Naive thymus-derived CD4-positive, alpha-beta T cell (primary cell): ENCODE data around the gene RAD51B. TPM values are rescaled to one million over a fixed set of nuclear protein-coding genes. Genes with fewer than 3 reads are reported as not detected.

ENCODE experiments used
- ATAC-seq: fragments of 150-1000 bp; cut with Tn5 transposase; 2 replicates; pipeline ENCODE4 v1.10.0; 2021; ENCODE audit warnings: mild to moderate bottlenecking, moderate library complexity
- CTCF ChIA-PET: fragments of 350-600 bp; sonication (Branson Sonifier 250); formaldehyde crosslinking; loops from one replicate; lab custom pipeline; 2021; ENCODE audit warnings: antibody characterized with exemption; lab: Charles Lee
- POLR2A ChIA-PET: fragments of 350-600 bp; sonication (Branson Sonifier 250); formaldehyde crosslinking; loops from one replicate; lab custom pipeline; 2021; ENCODE audit warnings: antibody characterized with exemption, inconsistent platforms; lab: Charles Lee
- DNase-seq, 9 donors: peaks; one replicate each; pipeline versions ENCODE4 v3.0.0 to v3.0.0-alpha.2; 2020 to 2022; ENCODE audit warnings: mixed read lengths in 1 of 9
- H3K27ac ChIP-seq: one replicate; pipeline ENCODE4 v1.7.0; 2013; ENCODE audit warnings: mild to moderate bottlenecking, low read depth, low read length, moderate library complexity
- H3K27me3 ChIP-seq, 2 donors: one replicate each; pipeline ENCODE4 v1.7.0; 2013; ENCODE audit warnings: low read length in 2 of 2, mild to moderate bottlenecking in 2 of 2, moderate library complexity in 2 of 2; ENCODE audit not compliant: control insufficient read depth in 2 of 2, insufficient read depth in 2 of 2
- H3K36me3 ChIP-seq, 3 experiments: 1 replicate in 2 of 3; 2 replicates in 1 of 3; pipeline ENCODE4 v1.7.0; 2013; ENCODE audit warnings: low read length in 3 of 3, mild to moderate bottlenecking in 3 of 3, moderate library complexity in 1 of 3; ENCODE audit not compliant: insufficient read depth in 3 of 3, control insufficient read depth in 2 of 3
- H3K4me1 ChIP-seq, 2 donors: one replicate each; pipeline ENCODE4 v1.7.0; 2013; ENCODE audit warnings: low read length in 2 of 2, mild to moderate bottlenecking in 2 of 2, moderate library complexity in 1 of 2; ENCODE audit not compliant: control insufficient read depth in 2 of 2, insufficient read depth in 2 of 2
- H3K4me3 ChIP-seq: 2 replicates; pipeline ENCODE4 v1.7.0; 2013; ENCODE audit warnings: mild to moderate bottlenecking, low read length
- H3K9me3 ChIP-seq, 3 experiments: 1 replicate in 2 of 3; 2 replicates in 1 of 3; pipeline ENCODE4 v1.7.0; 2013; ENCODE audit warnings: low read length in 3 of 3; ENCODE audit not compliant: control insufficient read depth in 2 of 3
- H3K27ac Mint-ChIP-seq, 9 donors: one replicate each; pipeline ENCODE4 v1.8.0; 2020 to 2022; ENCODE audit warnings: mixed read lengths in 9 of 9, mild to moderate bottlenecking in 8 of 9, moderate library complexity in 5 of 9, inconsistent platforms in 2 of 9
- H3K27me3 Mint-ChIP-seq, 5 donors: one replicate each; pipeline ENCODE4 v1.8.0; 2021 to 2022; ENCODE audit warnings: mixed read lengths in 5 of 5, mild to moderate bottlenecking in 1 of 5
- H3K36me3 Mint-ChIP-seq, 5 donors: one replicate each; pipeline ENCODE4 v1.8.0; 2020 to 2022; ENCODE audit warnings: mixed read lengths in 5 of 5, mild to moderate bottlenecking in 3 of 5, inconsistent platforms in 1 of 5
- H3K4me1 Mint-ChIP-seq, 7 donors: one replicate each; pipeline ENCODE4 v1.8.0; 2020 to 2022; ENCODE audit warnings: mixed read lengths in 7 of 7, mild to moderate bottlenecking in 3 of 7, inconsistent platforms in 1 of 7
- H3K4me3 Mint-ChIP-seq, 10 donors: one replicate each; pipeline ENCODE4 v1.8.0; 2020 to 2022; ENCODE audit warnings: mild to moderate bottlenecking in 10 of 10, mixed read lengths in 10 of 10, moderate library complexity in 6 of 10, inconsistent platforms in 2 of 10
- H3K9me3 Mint-ChIP-seq, 11 donors: one replicate each; pipeline ENCODE4 v1.8.0; 2020 to 2022; ENCODE audit warnings: mixed read lengths in 11 of 11, mild to moderate bottlenecking in 4 of 11, inconsistent platforms in 1 of 11, moderate library complexity in 1 of 11
- intact Hi-C, 2 donors: fragments of 100-400 bp; cut with micrococcal nuclease; formaldehyde crosslinking; loops; one replicate each; pipeline ENCODE4 v1.15.1; 2023
- polyA plus RNA-seq, 2 donors: library from polyadenylated mRNA; unstranded; fragments of 300-500 nt; fragmentation: Illumina TruSeq; gene quantifications; one replicate each; pipeline ENCODE4 v1.2.3, GENCODE V29; 2021
- total RNA-seq, 6 experiments: library from RNA in 5 of 6; stranded (reverse) in 5 of 6; gene quantifications; 1 replicate in 5 of 6; 2 replicates in 1 of 6; pipeline ENCODE4 v1.2.3 and lab custom pipeline; 2021 to 2026

Gene RAD51B
- total and polyA plus RNA-seq, 7 experiments from 2014 or later: 15.0 to 42.2 (median 28.8) TPM

DNA sequence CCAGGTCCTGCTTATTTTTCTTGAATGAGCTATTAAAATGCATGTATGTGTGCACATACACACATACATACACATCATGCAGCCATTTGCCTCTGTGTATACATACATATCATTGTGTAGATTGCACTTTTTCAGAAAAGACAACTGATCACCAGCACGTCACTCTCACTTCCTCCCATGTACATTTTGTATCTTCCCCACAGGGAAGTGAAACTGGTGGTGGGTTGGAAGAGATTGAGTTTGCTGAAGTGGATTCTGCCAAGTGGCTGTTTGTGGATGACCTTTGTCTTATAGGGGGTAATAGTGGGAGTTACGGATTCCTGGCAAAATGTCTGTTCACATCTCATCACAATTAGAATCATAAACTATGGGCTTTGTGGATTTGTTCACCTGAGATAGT lies 448.6 kb downstream of the RAD51B start:
- Histone ChIP-seq H3K9me3 (no peaks in the 10 kb centered on the region), H3K36me3 (no peaks in the 10 kb centered on the region), H3K27ac (peak overlapping the region; percentile 40), H3K4me1 (peaks cover 10 to 43% of the 10 kb centered on the region in 2 donors), H3K4me3 (no peak overlapping the region), H3K27me3 (no peaks in the 10 kb centered on the region)
- H3K27ac Mint-ChIP-seq: peak overlapping the region; percentile 11 to 94 (median 88)
- H3K4me3 Mint-ChIP-seq: peak overlapping the region in 9 of 10 donors; percentile 4 to 68 (median 57)
- H3K27me3 Mint-ChIP-seq: no peaks in the 10 kb centered on the region
- ChIA-PET CTCF (interaction anchor here (1.1 to 1.5 kb wide), 3 partner anchors 11 to 17 kb away, joined by 3 to 4 read pairs (median 3); no protein-coding TSS in a partner anchor), POLR2A (interaction anchor here (0.5 to 3.1 kb wide), 13 partner anchors 8 to 548 kb away, joined by 3 to 22 read pairs (median 3); partner anchors contain the start of gene ZFP36L1)
- no peaks in the 10 kb centered on the region for H3K9me3 Mint-ChIP-seq
- H3K4me1 Mint-ChIP-seq: peaks cover 31 to 79% (median 74%) of the 10 kb centered on the region in 7 donors
- peaks cover 0 to 4% (median 0%) of the 10 kb centered on the region in 5 donors for H3K36me3 Mint-ChIP-seq
- peak in 1 of 9 donors; percentile 23 for DNase-seq
- intact Hi-C loops: loop anchor here in 1 of 2 donors (2.0 kb wide), 1 partner anchor 15 kb away; no protein-coding TSS in a partner anchor
- peak; percentile 79 for ATAC-seq

DNA sequence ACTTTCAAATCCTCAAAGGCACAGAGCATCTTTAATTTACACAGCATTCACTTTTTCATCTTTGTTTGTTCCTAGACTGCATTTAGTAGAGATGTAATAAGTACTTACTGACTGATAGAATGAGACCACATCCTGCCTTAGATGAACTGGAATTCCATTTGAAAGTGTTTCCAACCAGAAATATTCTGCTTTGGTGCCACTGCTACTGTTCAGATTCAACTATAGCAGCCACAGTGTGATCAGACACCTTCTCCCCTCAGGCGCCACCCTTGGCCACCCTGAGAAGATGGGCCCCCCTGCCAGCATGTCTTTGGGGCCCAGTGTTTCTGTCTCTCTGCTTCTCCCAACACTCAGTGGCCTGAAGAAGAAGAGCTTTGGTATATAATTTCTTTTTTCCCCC lies 449.1 kb downstream of the RAD51B start:
- Histone ChIP-seq H3K4me3 (no peak overlapping the region), H3K4me1 (peaks cover 10 to 43% of the 10 kb centered on the region in 2 donors)
- POLR2A ChIA-PET: interaction anchor here (0.6 to 3.1 kb wide), 8 partner anchors 9 to 524 kb away, joined by 3 to 22 read pairs (median 3); partner anchors contain the start of gene ZFP36L1

DNA sequence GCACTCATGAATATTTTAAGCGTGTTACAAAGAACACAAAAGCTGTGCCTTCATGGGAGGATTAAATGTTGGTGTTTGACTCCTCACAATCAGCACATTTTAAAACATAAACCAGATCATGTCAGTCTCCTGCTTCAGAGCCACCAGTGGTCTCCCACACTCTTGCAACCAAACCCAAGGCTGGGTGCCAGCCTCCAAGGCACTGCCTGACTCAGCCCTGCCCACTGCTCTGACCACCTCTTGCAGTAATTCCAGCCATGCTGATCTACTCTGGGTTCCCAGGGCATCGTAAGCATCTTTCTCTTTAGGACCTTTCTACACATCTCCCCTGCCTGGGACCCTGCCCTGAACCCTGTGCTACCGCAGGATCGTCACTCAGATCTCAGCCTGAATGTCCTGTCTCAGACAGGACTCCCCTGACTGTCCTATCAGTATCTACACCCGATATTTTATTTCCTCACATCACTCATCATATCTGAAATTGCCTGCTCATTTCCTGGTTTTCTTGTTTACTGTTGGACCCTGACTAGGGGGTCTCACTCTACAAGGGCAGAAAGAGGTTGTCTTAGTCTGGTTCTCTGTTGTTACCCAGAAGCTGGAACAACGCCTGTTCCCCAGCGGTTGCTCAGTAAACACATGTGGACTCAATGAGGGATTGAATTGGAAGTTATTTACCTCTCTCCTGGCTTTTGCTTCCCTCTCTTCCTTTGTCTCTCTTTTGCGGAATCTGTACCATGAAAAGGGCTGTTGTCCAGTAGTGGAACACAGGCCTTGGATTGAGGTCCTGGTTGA lies 449.8 kb downstream of the RAD51B start:
- DNase-seq (no peak), ATAC-seq (no peak)

More for the DNA sequence above, 449.1 kb downstream of the RAD51B start:
- no peaks in the 10 kb centered on the region for H3K36me3 ChIP-seq
- H3K27me3 ChIP-seq: no peaks in the 10 kb centered on the region
- Mint-ChIP-seq H3K9me3 (no peaks in the 10 kb centered on the region), H3K4me3 (peak overlapping the region in 8 of 10 donors; percentile 1 to 68 (median 46)), H3K36me3 (peaks cover 0 to 4% (median 0%) of the 10 kb centered on the region in 5 donors), H3K27me3 (no peaks in the 10 kb centered on the region), H3K27ac (peak overlapping the region; percentile 19 to 94 (median 88)), H3K4me1 (peaks cover 30 to 77% (median 72%) of the 10 kb centered on the region in 7 donors)
- DNase-seq: peak in 6 of 9 donors; percentile 23 to 46 (median 36)
- intact Hi-C loops: loop anchor here in 1 of 2 donors (2.0 kb wide), 1 partner anchor 14 kb away; no protein-coding TSS in a partner anchor
- peak; percentile 70 for ATAC-seq
- peak overlapping the region; percentile 40 for H3K27ac ChIP-seq
- CTCF ChIA-PET: interaction anchor here (1.1 to 1.5 kb wide), 2 partner anchors 10 to 14 kb away, joined by 3 to 4 read pairs; no protein-coding TSS in a partner anchor
- H3K9me3 ChIP-seq: no peaks in the 10 kb centered on the region

DNA sequence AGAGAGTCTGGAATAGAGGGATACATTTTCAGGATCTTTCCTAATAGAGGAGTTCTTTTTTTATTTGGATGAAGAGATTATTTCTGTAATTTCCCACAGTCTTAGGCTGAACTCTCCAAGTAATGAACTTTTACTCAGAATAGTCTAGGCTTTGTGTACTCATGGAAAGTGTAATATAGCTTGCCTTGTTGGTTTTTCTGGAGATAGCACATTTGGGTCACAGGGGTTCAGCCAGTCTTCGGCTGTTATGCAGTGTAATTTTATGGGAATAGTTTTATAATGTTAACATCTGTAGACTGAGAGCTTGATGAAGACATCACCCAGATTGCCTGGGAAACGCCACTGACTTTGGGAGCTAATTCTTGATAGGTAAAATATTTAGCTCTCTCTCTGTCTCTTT lies 450.8 kb downstream of the RAD51B start:
- intact Hi-C loops: no loop called here
- POLR2A ChIA-PET: interaction anchor here (1.1 to 2.0 kb wide), 7 partner anchors 10 to 525 kb away, joined by 3 to 14 read pairs (median 5); no protein-coding TSS in a partner anchor
- DNase-seq (no peak), ATAC-seq (no peak)
- Histone ChIP-seq H3K27me3 (no peaks in the 10 kb centered on the region), H3K36me3 (no peaks in the 10 kb centered on the region), H3K9me3 (no peaks in the 10 kb centered on the region), H3K27ac (no peak overlapping the region), H3K4me3 (no peak overlapping the region), H3K4me1 (peaks cover 10 to 53% of the 10 kb centered on the region in 2 donors)
- Mint-ChIP-seq H3K4me3 (no peak overlapping the region), H3K36me3 (no peaks in the 10 kb centered on the region), H3K4me1 (peaks cover 33 to 83% (median 78%) of the 10 kb centered on the region in 7 donors), H3K27ac (peak overlapping the region in 4 of 9 donors; percentile 31 to 94 (median 88)), H3K9me3 (no peaks in the 10 kb centered on the region), H3K27me3 (no peaks in the 10 kb centered on the region)
- CTCF ChIA-PET: interaction anchor here (1.2 to 1.4 kb wide), 2 partner anchors 11 to 518 kb away, joined by 3 to 5 read pairs; no protein-coding TSS in a partner anchor

More for the DNA sequence above, 449.8 kb downstream of the RAD51B start:
- ChIA-PET POLR2A (interaction anchor here (1.1 to 3.1 kb wide), 5 partner anchors 9 to 259 kb away, joined by 3 to 22 read pairs (median 4); no protein-coding TSS in a partner anchor), CTCF (interaction anchor here (1.1 to 1.5 kb wide), 3 partner anchors 10 to 519 kb away, joined by 3 to 5 read pairs (median 4); no protein-coding TSS in a partner anchor)
- intact Hi-C loops: loop anchor here in 1 of 2 donors (2.0 kb wide), 1 partner anchor 13 kb away; no protein-coding TSS in a partner anchor
- no peaks in the 10 kb centered on the region for H3K36me3 ChIP-seq
- peak overlapping the region; percentile 19 to 94 (median 88) for H3K27ac Mint-ChIP-seq
- H3K27ac ChIP-seq: peak overlapping the region; percentile 13
- no peaks in the 10 kb centered on the region for H3K27me3 Mint-ChIP-seq
- H3K27me3 ChIP-seq: no peaks in the 10 kb centered on the region
- H3K4me1 ChIP-seq: peaks cover 10 to 44% of the 10 kb centered on the region in 2 donors
- H3K9me3 Mint-ChIP-seq: no peaks in the 10 kb centered on the region
- peak overlapping the region in 7 of 10 donors; percentile 5 to 68 (median 34) for H3K4me3 Mint-ChIP-seq
- peaks cover 0 to 3% (median 0%) of the 10 kb centered on the region in 5 donors for H3K36me3 Mint-ChIP-seq
- peaks cover 25 to 77% (median 72%) of the 10 kb centered on the region in 7 donors for H3K4me1 Mint-ChIP-seq
- H3K9me3 ChIP-seq: no peaks in the 10 kb centered on the region
- no peak overlapping the region for H3K4me3 ChIP-seq

DNA sequence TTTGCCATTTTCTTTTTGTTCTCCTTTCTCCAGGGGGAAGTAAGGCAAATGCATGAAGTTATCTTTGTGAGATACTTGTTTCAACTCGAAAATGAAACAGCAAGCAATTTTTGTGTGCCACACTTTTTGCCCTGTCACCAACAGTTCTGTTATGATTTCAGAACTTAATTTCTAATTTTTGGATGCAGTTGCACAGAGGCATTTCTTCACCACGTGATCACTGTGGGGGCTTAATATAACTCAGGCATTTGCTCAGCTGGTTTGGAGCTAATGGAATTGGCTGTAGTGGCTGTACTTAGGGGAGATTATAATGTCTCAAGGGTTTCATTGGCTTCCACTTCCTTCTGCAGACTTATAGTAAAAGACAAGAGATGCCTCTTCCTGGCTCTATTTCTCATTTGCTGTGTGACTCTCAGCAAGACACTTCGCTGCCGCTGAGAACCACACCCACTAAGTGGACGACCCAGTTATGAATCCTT lies 452.4 kb downstream of the RAD51B start:
- Mint-ChIP-seq H3K4me3 (peak overlapping the region in 8 of 10 donors; percentile 5 to 59 (median 47)), H3K27me3 (no peaks in the 10 kb centered on the region), H3K9me3 (no peaks in the 10 kb centered on the region), H3K4me1 (peaks cover 41 to 94% (median 82%) of the 10 kb centered on the region in 7 donors), H3K27ac (peak overlapping the region in 6 of 9 donors; percentile 1 to 81 (median 52)), H3K36me3 (no peaks in the 10 kb centered on the region)
- peaks cover 10 to 56% of the 10 kb centered on the region in 2 donors for H3K4me1 ChIP-seq
- H3K27me3 ChIP-seq: no peaks in the 10 kb centered on the region
- CTCF ChIA-PET: interaction anchor here (0.9 kb wide), 1 partner anchor 11 kb away, joined by 3 read pairs; no protein-coding TSS in a partner anchor
- POLR2A ChIA-PET: interaction anchor here (0.9 to 2.0 kb wide), 5 partner anchors 11 to 524 kb away, joined by 3 to 14 read pairs (median 6); no protein-coding TSS in a partner anchor
- no peak overlapping the region for H3K27ac ChIP-seq
- H3K4me3 ChIP-seq: no peak overlapping the region
- H3K36me3 ChIP-seq: no peaks in the 10 kb centered on the region
- intact Hi-C loops: loop anchor here in 1 of 2 donors (1.0 kb wide), 1 partner anchor 11 kb away; no protein-coding TSS in a partner anchor
- peak in 1 of 9 donors; percentile 11 for DNase-seq
- no peaks in the 10 kb centered on the region for H3K9me3 ChIP-seq
- ATAC-seq: peak; percentile 12
